Activated CD4-positive, alpha-beta T cell treated with anti-CD3 and anti-CD28 coated beads for 36 hours (primary cell): ENCODE measurements around the gene ZYG11A. TPM values are rescaled to one million over a fixed set of nuclear protein-coding genes. Genes with fewer than 3 reads are reported as not detected.

ENCODE experiments used
- ATAC-seq: fragments of 200-7000 bp; cut with Tn5 transposase; one replicate; pipeline ENCODE4 v1.10.0; 2021; ENCODE audit warnings: mild to moderate bottlenecking, moderate library complexity
- CTCF ChIA-PET: fragments of 350-600 bp; sonication (Branson Sonifier 250); formaldehyde crosslinking; loops from one replicate; lab custom pipeline; 2021; ENCODE audit warnings: antibody characterized with exemption; lab: Charles Lee
- POLR2A ChIA-PET: fragments of 350-600 bp; sonication (Branson Sonifier 250); formaldehyde crosslinking; loops from one replicate; lab custom pipeline; 2021; ENCODE audit warnings: antibody characterized with exemption, inconsistent platforms; lab: Charles Lee
- DNase-seq: peaks from one replicate; pipeline ENCODE4 v3.0.0-alpha.2; 2020
- H3K27ac Mint-ChIP-seq: one replicate; pipeline ENCODE4 v1.8.0; 2021; ENCODE audit warnings: mixed read lengths
- H3K27me3 Mint-ChIP-seq: one replicate; pipeline ENCODE4 v1.8.0; 2021; ENCODE audit warnings: mixed read lengths
- H3K36me3 Mint-ChIP-seq: one replicate; pipeline ENCODE4 v1.8.0; 2021; ENCODE audit warnings: low read depth, mixed read lengths
- H3K4me1 Mint-ChIP-seq: one replicate; pipeline ENCODE4 v1.8.0; 2021; ENCODE audit warnings: mixed read lengths
- H3K4me3 Mint-ChIP-seq: one replicate; pipeline ENCODE4 v1.8.0; 2021; ENCODE audit warnings: mild to moderate bottlenecking, moderate library complexity, mixed read lengths
- H3K9me3 Mint-ChIP-seq: one replicate; pipeline ENCODE4 v1.8.0; 2021; ENCODE audit warnings: low read depth, mixed read lengths
- intact Hi-C, 2 experiments: fragments of 100-400 bp; cut with DNase I in 1 of 2; cut with micrococcal nuclease in 1 of 2; formaldehyde crosslinking; loops; one replicate each; pipeline versions ENCODE4 v1.14.2 to v1.15.1; 2022 to 2024; cut with DNase I, micrococcal nuclease
- microRNA-seq: library from miRNA; unstranded; fragments of <30 nt; microRNA quantifications from one replicate; pipeline ENCODE4 v1.2.0, GENCODE V29; 2021; ENCODE audit warnings: borderline replicate concordance
- total RNA-seq, 2 experiments: library from RNA; stranded (reverse); gene quantifications; one replicate each; pipeline ENCODE4 v1.2.3, GENCODE V29; 2021

The ZYG11A gene
- total RNA-seq, 2 experiments from 2014 or later = 0.11 to 0.25 TPM

DNA sequence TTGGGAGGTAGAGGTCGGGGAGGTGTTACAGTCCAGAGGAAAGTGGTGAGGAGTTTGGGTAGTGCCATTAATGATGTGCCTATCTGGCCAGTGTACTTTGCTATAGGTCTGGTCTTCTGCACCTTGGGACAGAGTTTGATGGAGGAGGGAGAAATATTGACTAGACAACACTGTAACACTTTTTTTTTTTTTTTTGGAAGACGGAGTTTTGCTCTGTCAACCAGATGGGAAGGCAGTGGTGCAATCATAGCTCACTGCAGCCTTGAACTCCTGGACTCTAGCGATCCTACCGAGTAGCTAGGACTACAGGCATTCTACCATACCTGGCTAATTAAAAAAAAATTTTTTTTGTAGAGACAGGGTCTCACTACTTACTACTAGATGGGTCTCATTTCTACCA lies 86.5 kb downstream of the ZYG11A start:
- peaks cover 11% of the 10 kb centered on the region for H3K4me1 Mint-ChIP-seq
- H3K9me3 Mint-ChIP-seq = no peaks in the 10 kb centered on the region
- POLR2A ChIA-PET = no interaction called here
- ATAC-seq = no peak
- H3K27ac Mint-ChIP-seq = no peak overlapping the region
- H3K4me3 Mint-ChIP-seq = no peak overlapping the region
- CTCF ChIA-PET = interaction anchor here (0.6 kb wide), 1 partner anchor 395 kb away, joined by 3 read pairs; no protein-coding TSS in a partner anchor
- no peaks in the 10 kb centered on the region for H3K36me3 Mint-ChIP-seq
- no peaks in the 10 kb centered on the region for H3K27me3 Mint-ChIP-seq
- no peak for DNase-seq
- intact Hi-C loops = loop anchor here (5.0 to 10.0 kb wide), 4 partner anchors 204 to 398 kb away; partner anchors contain the start of genes LRP8 (in 1 of the 2), SHISAL2A (in 1 of the 2), TUT4 (in 1 of the 2) and ZYG11B (in 1 of the 2)

DNA sequence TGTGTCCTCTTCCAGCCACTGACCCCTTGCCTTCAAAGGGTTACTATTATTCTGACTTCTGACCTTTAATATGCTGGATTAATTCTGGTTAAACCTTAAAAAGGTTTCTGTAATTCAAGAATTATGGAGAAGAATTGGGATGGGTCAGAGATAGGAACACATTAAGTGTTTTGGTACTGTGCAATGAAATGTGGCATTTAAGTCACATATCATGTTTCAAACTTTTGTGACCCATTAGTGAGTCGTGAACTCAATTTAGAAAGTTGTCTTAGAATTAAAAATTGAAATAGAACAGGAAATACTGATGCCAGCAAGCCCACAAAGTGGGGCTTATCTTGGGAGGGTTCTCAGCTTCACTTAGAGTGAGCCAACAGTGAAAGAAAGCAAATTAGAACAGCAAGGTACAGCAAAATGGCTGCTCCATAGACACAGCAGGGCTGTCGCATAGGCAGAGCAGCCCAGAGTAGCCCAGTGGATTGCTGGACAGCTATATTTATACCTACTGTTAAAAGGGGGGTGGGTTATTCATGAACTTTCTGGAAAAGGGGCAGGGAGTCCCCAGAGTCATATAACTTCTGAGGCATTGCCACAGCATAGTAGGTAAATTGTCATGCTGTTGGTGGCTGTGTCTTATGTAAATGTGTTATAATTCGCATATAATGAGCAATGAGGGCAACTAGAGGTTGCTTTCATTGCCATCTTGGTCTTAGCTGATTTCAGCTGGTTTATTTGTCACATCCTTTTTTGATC lies 95.0 kb downstream of the ZYG11A start:
- no peak overlapping the region for H3K4me3 Mint-ChIP-seq

DNA sequence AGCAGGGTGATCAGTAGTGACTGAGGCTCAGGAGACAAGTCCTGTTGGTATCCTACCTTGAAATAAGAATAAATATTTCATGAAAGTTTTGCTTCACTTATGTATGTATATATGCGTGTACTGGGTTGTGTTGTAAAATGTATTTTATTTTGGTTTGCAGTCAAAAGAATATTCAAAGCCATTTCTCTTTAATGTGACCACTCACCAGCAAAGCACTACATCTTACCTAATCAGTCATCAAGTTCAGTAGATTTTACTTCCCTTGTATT lies 95.6 kb downstream of the ZYG11A start:
- intact Hi-C loops = no loop called here
- DNase-seq (no peak), ATAC-seq (no peak)
- Mint-ChIP-seq H3K4me1 (peaks cover 4% of the 10 kb centered on the region), H3K27ac (no peak overlapping the region), H3K4me3 (no peak overlapping the region), H3K27me3 (no peaks in the 10 kb centered on the region), H3K9me3 (no peaks in the 10 kb centered on the region), H3K36me3 (no peaks in the 10 kb centered on the region)
- CTCF ChIA-PET = interaction anchor here (0.7 kb wide), 1 partner anchor 38 kb away, joined by 3 read pairs; no protein-coding TSS in a partner anchor
- POLR2A ChIA-PET = no interaction called here

More for the DNA sequence above, 95.0 kb downstream of the ZYG11A start:
- Mint-ChIP-seq H3K9me3 (no peaks in the 10 kb centered on the region), H3K36me3 (no peaks in the 10 kb centered on the region), H3K4me1 (peaks cover 4% of the 10 kb centered on the region), H3K27ac (no peak overlapping the region), H3K27me3 (no peaks in the 10 kb centered on the region)
- no peak for DNase-seq
- ATAC-seq = no peak
- intact Hi-C loops = no loop called here
- CTCF ChIA-PET = interaction anchor here (0.7 kb wide), 1 partner anchor 37 kb away, joined by 3 read pairs; no protein-coding TSS in a partner anchor
- POLR2A ChIA-PET = no interaction called here

DNA sequence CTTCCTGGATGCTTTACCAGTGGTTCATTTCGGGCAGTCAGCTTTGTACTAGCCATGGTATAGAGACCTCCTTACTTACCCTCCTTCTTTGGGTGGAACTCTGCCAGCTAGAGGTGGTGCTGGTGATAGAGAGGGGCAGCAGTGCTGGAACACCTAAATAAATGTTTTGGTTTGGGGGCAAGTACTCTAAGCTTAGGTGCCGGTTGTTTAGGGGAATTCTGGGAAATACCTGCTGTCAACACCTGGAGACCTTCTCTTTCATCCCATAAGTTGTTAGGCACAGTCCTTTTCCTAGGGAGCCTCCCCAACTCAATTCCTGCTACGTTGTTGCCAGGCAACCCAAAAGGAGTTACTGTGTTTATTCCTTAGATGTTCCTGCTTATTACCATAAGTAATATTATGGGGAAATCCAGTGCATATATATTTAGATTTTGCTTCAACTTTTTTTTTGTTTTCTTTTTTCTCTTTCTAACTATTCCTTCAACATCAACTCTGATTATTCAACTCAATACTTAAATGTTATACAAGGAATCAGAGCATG lies 101.4 kb downstream of the ZYG11A start:
- peaks cover 7% of the 10 kb centered on the region for H3K4me1 Mint-ChIP-seq
- no peak for ATAC-seq
- H3K36me3 Mint-ChIP-seq = peaks cover 7% of the 10 kb centered on the region
- CTCF ChIA-PET = no interaction called here
- H3K27ac Mint-ChIP-seq = no peak overlapping the region
- POLR2A ChIA-PET = no interaction called here
- no peaks in the 10 kb centered on the region for H3K27me3 Mint-ChIP-seq
- DNase-seq = no peak
- H3K4me3 Mint-ChIP-seq = no peak overlapping the region
- intact Hi-C loops = no loop called here
- no peaks in the 10 kb centered on the region for H3K9me3 Mint-ChIP-seq

DNA sequence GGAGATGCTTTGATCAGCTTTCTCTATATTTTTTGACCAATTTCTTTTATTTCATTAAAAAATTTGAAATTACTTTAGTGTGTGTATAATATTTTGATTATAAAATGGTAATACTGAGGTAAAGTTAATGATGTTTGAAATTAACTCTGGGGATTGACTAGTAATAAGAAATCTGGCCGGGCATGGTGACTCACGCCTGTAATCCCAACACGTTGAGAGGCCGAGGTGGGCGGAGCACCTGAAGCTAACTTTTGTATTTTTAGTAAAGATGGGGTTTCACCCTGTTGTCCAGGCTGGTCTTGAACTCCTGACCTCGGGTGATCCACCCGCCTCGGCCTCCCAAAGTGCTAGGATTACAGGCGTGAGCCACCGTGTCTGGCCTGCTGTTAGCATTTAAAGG lies 102.0 kb downstream of the ZYG11A start:
- ATAC-seq (no peak), DNase-seq (no peak)
- no peak overlapping the region for H3K27ac Mint-ChIP-seq
- ChIA-PET POLR2A (no interaction called here), CTCF (interaction anchor here (0.5 kb wide), 1 partner anchor 298 kb away, joined by 4 read pairs; no protein-coding TSS in a partner anchor)
- H3K4me3 Mint-ChIP-seq = no peak overlapping the region
- intact Hi-C loops = no loop called here
- H3K36me3 Mint-ChIP-seq = peaks cover 12% of the 10 kb centered on the region
- H3K4me1 Mint-ChIP-seq = peaks cover 7% of the 10 kb centered on the region
- no peaks in the 10 kb centered on the region for H3K27me3 Mint-ChIP-seq
- no peaks in the 10 kb centered on the region for H3K9me3 Mint-ChIP-seq

Small RNAs within 50 kb of the gene (microRNA-seq; reads per million reads assigned to microRNA genes)
- gene MIR1273F = not detected
- not detected for gene MIR1273G
- not detected for gene MIR5095

Other genes starting within 250 kb of the ZYG11A start
- 10 to 100 TPM; 19.0 to 23.1 TPM for gene GPX7, start 240.4 kb upstream of the ZYG11A start, total RNA-seq
- gene SHISAL2A, start 209.6 kb upstream of the ZYG11A start, total RNA-seq = 1 to 10 TPM; 8.1 to 9.8 TPM
- gene COA7, start 144.4 kb upstream of the ZYG11A start, total RNA-seq = 10 to 100 TPM; 11.0 to 17.2 TPM
- 10 to 100 TPM; 12.9 to 14.3 TPM for gene ZYG11B, start 116.3 kb upstream of the ZYG11A start, total RNA-seq
- 10 to 100 TPM; 62.6 to 67.2 TPM for gene ECHDC2, start 79.0 kb downstream of the ZYG11A start, total RNA-seq
- 10 to 100 TPM; 46.6 to 67.1 TPM for gene SCP2, start 84.5 kb downstream of the ZYG11A start, total RNA-seq
- not detected for gene PODN, start 219.5 kb downstream of the ZYG11A start, total RNA-seq